Measurements from ENCODE around the gene CARS2. TPM values are rescaled to one million over a fixed set of nuclear protein-coding genes. Genes with fewer than 3 reads are reported as not detected.

Gene CARS2
- total and polyA plus RNA-seq, 2 donors (not counting 3 experiments of a cell fraction or from before 2014, with no cell fraction given) = 42.0 to 51.2 TPM

- H2AFZ ChIP-seq (ENCODE audit: low read depth, low read length) = no peak overlapping the region
- no peak overlapping the region for H3K9ac ChIP-seq (replicated peaks; ENCODE audit: extremely low read depth, insufficient read depth, low read length)
- POLR2A ChIA-PET = no interaction called here
- no peak overlapping the region for H3K4me2 ChIP-seq (ENCODE audit: insufficient read depth, low read length)
- peaks cover 8 to 26% of the 10 kb centered on the region in 2 experiments for H3K36me3 ChIP-seq (ENCODE audit: control insufficient read depth in 2 of 2, extremely low read depth in 1 of 2, insufficient read depth in 2 of 2, low read length in 2 of 2)
- H3K27me3 ChIP-seq (ENCODE audit: control insufficient read depth in 2 of 2, insufficient read depth in 2 of 2, low read length in 2 of 2) = no peaks in the 10 kb centered on the region
- no peaks in the 10 kb centered on the region for H4K20me1 ChIP-seq (replicated peaks; ENCODE audit: control insufficient read depth, extremely low read depth, insufficient read depth, low read length)
- no peak for FAIRE-seq
- BruUV-seq (replicated peaks) = no TSS peak
- TF ChIP-seq MAX (IDR thresholded peaks at IDR 0.05; ENCODE audit: insufficient read depth, insufficient read length) = no peak
- no peak for TF ChIP-seq GATA2 (IDR thresholded peaks at IDR 0.05; ENCODE audit: insufficient read depth, insufficient read length, low read depth, low read length)
- no peak for TF ChIP-seq POLR2A (IDR thresholded peaks at IDR 0.05; ENCODE audit: low read depth, low read length)
- TF ChIP-seq CTCF (IDR thresholded peaks at IDR 0.05; ENCODE audit: extremely low read depth in 1 of 2, insufficient read depth in 1 of 2, low read depth in 1 of 2, low read length in 2 of 2) = no peak
- CTCF ChIA-PET = interaction anchor here (1.6 to 1.7 kb wide), 2 partner anchors 35 to 88 kb away, joined by 4 read pairs; no protein-coding TSS in a partner anchor
- dilution Hi-C loops (cut with MboI; ENCODE audit: extremely low pct_ligation_motif_present, low sequenced_read_pairs) = no loop called here
- H3K27ac ChIP-seq (ENCODE audit: insufficient read depth, low read depth, low read length) = no peak overlapping the region
- H3K79me2 ChIP-seq (ENCODE audit: control insufficient read depth, insufficient read depth, low read length) = peaks cover 60% of the 10 kb centered on the region
- DNase-seq (ENCODE audit: low read depth, low spot score) = no peak
- no peak overlapping the region for H3K4me3 ChIP-seq (replicated peaks in 1 of 3; ENCODE audit: insufficient read depth in 1 of 3, low read depth in 1 of 3, low read length in 3 of 3)
- no peaks in the 10 kb centered on the region for H3K4me1 ChIP-seq (ENCODE audit: control insufficient read depth, extremely low read depth, insufficient read depth, low read length)
- H3K9me1 ChIP-seq (replicated peaks; ENCODE audit: control insufficient read depth, extremely low read depth, insufficient read depth, low read length) = no peaks in the 10 kb centered on the region
- H3K9me3 ChIP-seq (replicated peaks; ENCODE audit: control insufficient read depth, insufficient read depth, low read length) = no peaks in the 10 kb centered on the region
- intact Hi-C loops (cut with micrococcal nuclease) = no loop called here
These were observed 76.8 kb downstream of the CARS2 start for GRCh38 chr13:110628952-110629701.

- no peak for TF ChIP-seq JUN (IDR thresholded peaks at IDR 0.05; ENCODE audit: borderline replicate concordance, insufficient read depth, insufficient read length, low read depth)
- TF ChIP-seq CTCF (IDR thresholded peaks at IDR 0.05; ENCODE audit: extremely low read depth in 1 of 2, insufficient read depth in 1 of 2, low read depth in 1 of 2, low read length in 2 of 2) = no peak
- TF ChIP-seq GATA2 (IDR thresholded peaks at IDR 0.05; ENCODE audit: insufficient read depth, insufficient read length, low read depth, low read length) = no peak
- no peak for TF ChIP-seq POLR2AphosphoS5 (IDR thresholded peaks at IDR 0.05; ENCODE audit: insufficient read depth, low read depth, low read length)
- TF ChIP-seq MYC (IDR thresholded peaks at IDR 0.05; ENCODE audit: low read depth, low read length) = no peak
- no peak for TF ChIP-seq MAX (IDR thresholded peaks at IDR 0.05; ENCODE audit: insufficient read depth, insufficient read length)
- no peak for TF ChIP-seq POLR2A (IDR thresholded peaks at IDR 0.05; ENCODE audit: low read depth, low read length)
- TF ChIP-seq EZH2 (IDR thresholded peaks at IDR 0.05; ENCODE audit: borderline replicate concordance, low read depth, low read length, severe bottlenecking) = no peak
- TF ChIP-seq FOS (IDR thresholded peaks at IDR 0.05; ENCODE audit: borderline replicate concordance, insufficient read depth, low read length) = no peak
- POLR2A ChIA-PET = no interaction called here
- no TSS peak for BruUV-seq (replicated peaks)
- Histone ChIP-seq H3K79me2 (ENCODE audit: control insufficient read depth, insufficient read depth, low read length) (peaks cover 62% of the 10 kb centered on the region), H2AFZ (ENCODE audit: low read depth, low read length) (no peak overlapping the region), H3K27me3 (ENCODE audit: control insufficient read depth in 2 of 2, insufficient read depth in 2 of 2, low read length in 2 of 2) (no peaks in the 10 kb centered on the region), H3K36me3 (ENCODE audit: control insufficient read depth in 2 of 2, extremely low read depth in 1 of 2, insufficient read depth in 2 of 2, low read length in 2 of 2) (peaks cover 8 to 25% of the 10 kb centered on the region in 2 experiments), H3K27ac (ENCODE audit: insufficient read depth, low read depth, low read length) (no peak overlapping the region), H3K9me1 (replicated peaks; ENCODE audit: control insufficient read depth, extremely low read depth, insufficient read depth, low read length) (no peaks in the 10 kb centered on the region), H3K4me2 (ENCODE audit: insufficient read depth, low read length) (no peak overlapping the region), H4K20me1 (replicated peaks; ENCODE audit: control insufficient read depth, extremely low read depth, insufficient read depth, low read length) (no peaks in the 10 kb centered on the region), H3K4me1 (ENCODE audit: control insufficient read depth, extremely low read depth, insufficient read depth, low read length) (no peaks in the 10 kb centered on the region), H3K4me3 (replicated peaks in 1 of 3; ENCODE audit: insufficient read depth in 1 of 3, low read depth in 1 of 3, low read length in 3 of 3) (no peak overlapping the region), H3K9me3 (replicated peaks; ENCODE audit: control insufficient read depth, insufficient read depth, low read length) (no peaks in the 10 kb centered on the region), H3K9ac (replicated peaks; ENCODE audit: extremely low read depth, insufficient read depth, low read length) (no peak overlapping the region)
- dilution Hi-C loops (cut with MboI; ENCODE audit: extremely low pct_ligation_motif_present, low sequenced_read_pairs) (no loop called here), intact Hi-C loops (cut with micrococcal nuclease) (no loop called here)
- CTCF ChIA-PET = interaction anchor here (1.6 kb wide), 1 partner anchor 35 kb away, joined by 4 read pairs; no protein-coding TSS in a partner anchor
- DNase-seq (ENCODE audit: low read depth, low spot score) (no peak), FAIRE-seq (no peak)
These were observed 77.5 kb downstream of the CARS2 start for GRCh38 chr13:110628477-110628793.
